ENCODE results near the gene KLHL2. TPM values are rescaled to one million over a fixed set of nuclear protein-coding genes. Genes with fewer than 3 reads are reported as not detected.

The KLHL2 gene
- total RNA-seq, 1 experiment from 2014 or later, result 12.4 TPM

GRCh38 chr4:165335163-165335703, 127.9 kb downstream of the KLHL2 start:
- TF ChIP-seq ZNF396 (CRISPR knock-in tag; IDR thresholded peaks at IDR 0.05; ENCODE audit: borderline replicate concordance) (no peak), ZNF121 (CRISPR knock-in tag; IDR thresholded peaks at IDR 0.05) (no peak), FOXP4 (CRISPR knock-in tag; IDR thresholded peaks at IDR 0.05) (no peak), PRRX2 (CRISPR knock-in tag; IDR thresholded peaks at IDR 0.05) (no peak), JAZF1 (CRISPR knock-in tag; IDR thresholded peaks at IDR 0.05) (no peak), OVOL2 (CRISPR knock-in tag; IDR thresholded peaks at IDR 0.05; ENCODE audit: borderline replicate concordance) (no peak), FOXJ3 (CRISPR knock-in tag; IDR thresholded peaks at IDR 0.05; ENCODE audit: borderline replicate concordance) (no peak), IRF1 (CRISPR knock-in tag; IDR thresholded peaks at IDR 0.05) (no peak), ZNF671 (CRISPR knock-in tag; IDR thresholded peaks at IDR 0.05) (no peak), MYBL2 (CRISPR knock-in tag; IDR thresholded peaks at IDR 0.05) (no peak), ATF2 (CRISPR knock-in tag; IDR thresholded peaks at IDR 0.05; ENCODE audit: borderline replicate concordance, low read depth) (no peak), ZSCAN18 (CRISPR knock-in tag; IDR thresholded peaks at IDR 0.05) (no peak), NFYB (CRISPR knock-in tag; conservative IDR thresholded peaks at IDR 0.05; ENCODE audit: low read depth) (no peak), SOX15 (CRISPR knock-in tag; IDR thresholded peaks at IDR 0.05) (no peak), SMAD3 (CRISPR knock-in tag; IDR thresholded peaks at IDR 0.05; ENCODE audit: borderline replicate concordance) (no peak), PRDM15 (CRISPR knock-in tag; IDR thresholded peaks at IDR 0.05) (no peak), TP53 (CRISPR knock-in tag; IDR thresholded peaks at IDR 0.05) (no peak), AFF4 (CRISPR knock-in tag; IDR thresholded peaks at IDR 0.05; ENCODE audit: borderline replicate concordance) (no peak), ATF3 (CRISPR knock-in tag; conservative IDR thresholded peaks at IDR 0.05) (no peak)
- no peak for DNase-seq (ENCODE audit: low spot score)
- H3K4me1 Mint-ChIP-seq, result peaks cover 49% of the 10 kb centered on the region
- POLR2A ChIA-PET, result no interaction called here
- H3K27me3 Mint-ChIP-seq (ENCODE audit: low read depth), result no peaks in the 10 kb centered on the region
- no peaks in the 10 kb centered on the region for H3K9me3 Mint-ChIP-seq
- no peak overlapping the region; the same call in 1 of the 2 replicates for H3K4me3 Mint-ChIP-seq
- CTCF ChIA-PET, result interaction anchor here (2.4 kb wide), 1 partner anchor 204 kb away, joined by 11 read pairs; no protein-coding TSS in a partner anchor
- no peak for ATAC-seq
- peak overlapping the region; percentile 80 for H3K27ac Mint-ChIP-seq
- peaks cover 75% of the 10 kb centered on the region for H3K36me3 Mint-ChIP-seq

Measured in WTC11 (cell line).